ENCODE results near the gene MPV17L.
"Not testable (repeated sequence)": the region's sequence is repeated elsewhere in the genome, so short reads cannot be mapped to it uniquely, and the experiment has no call there.

The MPV17L gene

DNA sequence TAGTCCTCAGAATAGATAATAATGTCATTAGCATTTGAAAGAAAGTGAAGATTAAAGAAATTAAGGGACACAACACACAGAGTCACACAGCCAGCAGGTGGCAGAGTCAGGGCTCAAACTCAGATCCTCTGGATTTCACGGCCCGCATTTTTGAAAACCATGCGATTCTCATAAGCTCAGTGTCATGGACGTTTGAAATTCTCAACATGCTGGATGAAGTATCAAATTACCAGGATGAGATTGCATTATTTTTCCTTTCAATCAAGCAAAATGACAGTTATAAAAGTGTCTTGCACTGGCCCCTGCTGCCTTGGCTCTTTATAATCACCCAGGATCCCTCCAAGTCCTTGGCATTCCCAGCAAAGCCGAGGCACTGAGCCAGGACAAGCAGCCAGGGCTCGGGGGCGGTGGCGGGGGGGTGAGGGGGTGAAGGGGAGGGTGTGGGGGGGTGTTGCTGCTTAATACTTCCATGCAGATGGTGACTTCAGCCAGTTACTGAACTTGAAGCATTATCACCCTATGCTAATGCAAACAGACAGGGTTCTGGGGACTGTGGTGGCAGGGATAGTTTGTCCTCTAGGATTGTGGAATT lies 32.2 kb downstream of the MPV17L start:
- peak; percentile 12 for DNase-seq (ENCODE audit: low read depth)
- no peak overlapping the region for H3K4me3 ChIP-seq (ENCODE audit: low read depth, low read length)
- TF ChIP-seq, protein P1, sequence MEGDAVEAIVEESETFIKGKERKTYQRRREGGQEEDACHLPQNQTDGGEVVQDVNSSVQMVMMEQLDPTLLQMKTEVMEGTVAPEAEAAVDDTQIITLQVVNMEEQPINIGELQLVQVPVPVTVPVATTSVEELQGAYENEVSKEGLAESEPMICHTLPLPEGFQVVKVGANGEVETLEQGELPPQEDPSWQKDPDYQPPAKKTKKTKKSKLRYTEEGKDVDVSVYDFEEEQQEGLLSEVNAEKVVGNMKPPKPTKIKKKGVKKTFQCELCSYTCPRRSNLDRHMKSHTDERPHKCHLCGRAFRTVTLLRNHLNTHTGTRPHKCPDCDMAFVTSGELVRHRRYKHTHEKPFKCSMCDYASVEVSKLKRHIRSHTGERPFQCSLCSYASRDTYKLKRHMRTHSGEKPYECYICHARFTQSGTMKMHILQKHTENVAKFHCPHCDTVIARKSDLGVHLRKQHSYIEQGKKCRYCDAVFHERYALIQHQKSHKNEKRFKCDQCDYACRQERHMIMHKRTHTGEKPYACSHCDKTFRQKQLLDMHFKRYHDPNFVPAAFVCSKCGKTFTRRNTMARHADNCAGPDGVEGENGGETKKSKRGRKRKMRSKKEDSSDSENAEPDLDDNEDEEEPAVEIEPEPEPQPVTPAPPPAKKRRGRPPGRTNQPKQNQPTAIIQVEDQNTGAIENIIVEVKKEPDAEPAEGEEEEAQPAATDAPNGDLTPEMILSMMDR (IDR thresholded peaks at IDR 0.05; ENCODE audit: low read depth, low read length, missing control alignments): peak; percentile 58

DNA sequence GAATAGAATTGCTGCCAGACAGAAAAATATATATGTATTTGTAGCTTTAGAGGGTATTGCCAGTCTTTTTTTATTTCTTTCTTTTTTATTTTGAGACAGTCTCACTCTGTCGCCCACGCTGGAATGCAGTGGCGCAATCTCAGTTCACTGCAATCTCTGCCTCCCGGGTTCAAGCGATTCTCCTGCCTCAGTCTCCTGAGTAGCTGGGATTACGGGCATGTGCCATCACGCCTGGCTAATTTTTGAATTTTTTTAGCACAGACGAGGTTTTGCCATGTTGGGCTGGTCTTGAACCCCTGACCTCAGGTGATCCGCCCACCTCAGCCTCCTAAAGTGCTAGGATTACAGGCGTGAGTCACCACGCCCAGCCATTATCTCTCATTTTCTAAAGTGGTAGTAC lies 35.3 kb downstream of the MPV17L start:
- DNase-seq (ENCODE audit: low read depth); H3K4me3 ChIP-seq (ENCODE audit: low read depth, low read length): not testable (repeated sequence)

GRCh38 chr16:15434079-15434424 lies 38.5 kb downstream of the MPV17L start:
- H3K4me3 ChIP-seq (ENCODE audit: low read depth, low read length): no peak overlapping the region
- DNase-seq (ENCODE audit: low read depth): no peak
- TF ChIP-seq, protein P1 (IDR thresholded peaks at IDR 0.05; ENCODE audit: low read depth, low read length, missing control alignments): no peak

- no peak within 1 kb of the TSS; the same call in 1 of the 2 replicates for H3K4me3 ChIP-seq (ENCODE audit: low read depth, low read length)
- DNase-seq (ENCODE audit: low read depth): no peak
- TF ChIP-seq, protein P1 (IDR thresholded peaks at IDR 0.05; ENCODE audit: low read depth, low read length, missing control alignments): no peak
These were observed 39.1 kb downstream of the MPV17L start, which contains the start of gene BMERB1 for GRCh38 chr16:15434425-15435215. TSS of gene BMERB1 (plus strand) at chr16:15434588. CDS start at chr16:15434654, 66 bp downstream.

GRCh38 chr16:15435216-15435864 lies 39.8 kb downstream of the MPV17L start:
- no peak for DNase-seq (ENCODE audit: low read depth)
- TF ChIP-seq, protein P1 (IDR thresholded peaks at IDR 0.05; ENCODE audit: low read depth, low read length, missing control alignments): no peak
- H3K4me3 ChIP-seq (ENCODE audit: low read depth, low read length): no peak overlapping the region

- TF ChIP-seq, protein P1 (IDR thresholded peaks at IDR 0.05; ENCODE audit: low read depth, low read length, missing control alignments): no peak
- no peak overlapping the region for H3K4me3 ChIP-seq (ENCODE audit: low read depth, low read length)
- no peak for DNase-seq (ENCODE audit: low read depth)
These were observed 43.5 kb downstream of the MPV17L start for GRCh38 chr16:15439102-15439501.

DNA sequence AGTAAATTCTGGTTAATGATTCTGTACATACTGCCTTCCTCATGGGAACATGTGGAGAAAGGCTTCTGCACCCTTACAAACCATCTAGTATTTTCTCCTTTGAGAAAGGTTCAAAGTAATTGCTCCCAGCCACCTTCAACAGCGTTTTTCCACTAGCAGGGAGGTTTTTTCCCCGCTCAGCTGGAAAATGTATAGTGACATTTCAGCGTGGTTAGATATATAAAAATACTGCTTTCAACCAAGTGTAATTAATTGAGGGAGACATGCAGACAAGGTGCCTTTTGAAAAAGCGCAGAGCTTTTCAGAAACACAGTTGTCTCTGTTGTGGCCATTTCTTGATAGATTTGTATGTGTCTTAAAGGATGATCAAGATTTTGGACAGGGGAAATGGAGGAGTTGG lies 44.0 kb downstream of the MPV17L start:
- no peak overlapping the region for H3K4me3 ChIP-seq (ENCODE audit: low read depth, low read length)
- no peak for DNase-seq (ENCODE audit: low read depth)

More for the DNA sequence above, 44.0 kb downstream of the MPV17L start:
- TF ChIP-seq, protein P1 (IDR thresholded peaks at IDR 0.05; ENCODE audit: low read depth, low read length, missing control alignments): no peak
